ENCODE measurements around the gene SLC6A6.

SLC6A6 gene

DNA sequence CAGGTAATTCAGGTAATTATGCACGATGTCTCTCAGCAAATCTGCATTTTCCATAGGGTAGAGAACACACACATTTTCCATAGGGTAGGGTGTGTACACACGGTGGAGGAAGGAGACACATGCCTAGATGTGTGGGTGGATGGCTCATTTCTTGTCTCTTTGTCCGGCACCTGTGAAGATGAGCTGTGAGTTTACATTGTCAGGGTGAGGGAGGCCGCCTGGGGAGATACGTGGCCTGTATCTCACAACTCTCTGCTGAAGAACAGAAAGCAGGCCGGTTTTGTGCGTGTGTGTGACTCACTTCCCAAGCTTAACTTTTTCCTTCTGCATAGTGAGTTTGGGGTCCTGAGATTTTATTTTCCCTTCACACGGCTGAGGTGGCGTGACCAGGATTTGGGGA lies 60.3 kb downstream of the SLC6A6 start:
- DNase-seq (ENCODE audit: low read depth) = no peak
- H3K4me3 ChIP-seq (ENCODE audit: low read length) = no peak overlapping the region
- TF ChIP-seq, protein P1, sequence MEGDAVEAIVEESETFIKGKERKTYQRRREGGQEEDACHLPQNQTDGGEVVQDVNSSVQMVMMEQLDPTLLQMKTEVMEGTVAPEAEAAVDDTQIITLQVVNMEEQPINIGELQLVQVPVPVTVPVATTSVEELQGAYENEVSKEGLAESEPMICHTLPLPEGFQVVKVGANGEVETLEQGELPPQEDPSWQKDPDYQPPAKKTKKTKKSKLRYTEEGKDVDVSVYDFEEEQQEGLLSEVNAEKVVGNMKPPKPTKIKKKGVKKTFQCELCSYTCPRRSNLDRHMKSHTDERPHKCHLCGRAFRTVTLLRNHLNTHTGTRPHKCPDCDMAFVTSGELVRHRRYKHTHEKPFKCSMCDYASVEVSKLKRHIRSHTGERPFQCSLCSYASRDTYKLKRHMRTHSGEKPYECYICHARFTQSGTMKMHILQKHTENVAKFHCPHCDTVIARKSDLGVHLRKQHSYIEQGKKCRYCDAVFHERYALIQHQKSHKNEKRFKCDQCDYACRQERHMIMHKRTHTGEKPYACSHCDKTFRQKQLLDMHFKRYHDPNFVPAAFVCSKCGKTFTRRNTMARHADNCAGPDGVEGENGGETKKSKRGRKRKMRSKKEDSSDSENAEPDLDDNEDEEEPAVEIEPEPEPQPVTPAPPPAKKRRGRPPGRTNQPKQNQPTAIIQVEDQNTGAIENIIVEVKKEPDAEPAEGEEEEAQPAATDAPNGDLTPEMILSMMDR (conservative IDR thresholded peaks at IDR 0.05; ENCODE audit: low read depth, low read length) = no peak

DNA sequence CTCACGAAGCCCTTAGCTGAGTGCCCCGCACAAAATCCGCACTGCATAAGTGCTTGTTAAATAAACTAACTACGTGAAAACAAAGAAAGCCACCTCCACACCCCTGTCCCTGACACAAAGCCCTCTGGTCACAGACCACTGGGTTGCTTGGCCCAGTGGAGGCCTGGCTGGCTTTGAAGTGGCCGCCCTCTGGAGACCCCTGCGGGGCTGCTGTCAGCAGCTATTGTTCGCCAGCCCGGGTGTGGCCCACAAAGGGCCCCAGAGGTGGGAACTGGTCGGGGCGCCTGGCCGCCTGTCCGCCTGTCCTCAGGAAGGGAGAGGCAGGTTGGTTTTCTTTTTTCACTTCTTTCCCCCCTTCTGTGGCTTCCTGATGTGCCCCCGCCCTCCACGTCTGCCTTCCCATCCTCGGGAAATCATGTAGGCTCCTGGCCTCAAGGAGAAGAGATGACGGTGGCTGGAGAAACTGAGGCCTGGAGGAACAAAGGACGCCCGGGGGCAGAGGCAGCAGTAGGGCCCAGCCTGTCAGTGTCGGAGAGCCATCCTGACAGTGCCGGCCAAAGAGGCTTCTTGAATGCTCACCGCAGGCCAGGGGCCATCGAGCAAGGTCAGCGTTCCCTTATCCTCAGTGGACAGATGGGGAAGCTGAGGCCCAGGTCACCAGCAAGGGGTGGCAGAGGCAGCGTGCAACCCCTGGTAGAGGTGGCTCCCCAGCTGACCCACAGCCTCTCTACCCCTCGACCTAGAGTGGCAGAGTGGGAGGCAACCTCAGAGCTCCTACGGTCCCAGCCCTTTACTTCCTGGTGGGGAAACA lies 61.1 kb downstream of the SLC6A6 start:
- DNase-seq (ENCODE audit: low read depth) = no peak
- TF ChIP-seq, protein P1 (conservative IDR thresholded peaks at IDR 0.05; ENCODE audit: low read depth, low read length) = no peak
- H3K4me3 ChIP-seq (ENCODE audit: low read length) = no peak overlapping the region

DNA sequence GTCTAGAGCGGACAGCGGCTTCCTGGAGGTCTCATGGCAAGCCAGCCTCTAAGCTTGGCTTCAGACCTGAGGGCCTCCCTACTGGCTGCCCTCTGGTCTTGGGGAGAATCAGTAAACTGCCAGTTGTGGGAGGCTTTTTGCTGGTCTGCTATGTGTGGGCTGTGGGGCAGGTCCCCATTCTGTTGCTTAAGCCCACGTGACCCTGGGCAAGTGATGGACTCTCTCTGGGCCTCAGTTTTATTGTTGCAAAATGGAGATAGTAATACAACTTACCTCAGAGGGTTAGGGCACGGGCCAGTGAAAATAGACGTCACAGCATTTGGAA lies 61.7 kb downstream of the SLC6A6 start:
- DNase-seq (ENCODE audit: low read depth) = no peak
- no peak overlapping the region for H3K4me3 ChIP-seq (ENCODE audit: low read length)
- TF ChIP-seq, protein P1 (conservative IDR thresholded peaks at IDR 0.05; ENCODE audit: low read depth, low read length) = no peak

DNA sequence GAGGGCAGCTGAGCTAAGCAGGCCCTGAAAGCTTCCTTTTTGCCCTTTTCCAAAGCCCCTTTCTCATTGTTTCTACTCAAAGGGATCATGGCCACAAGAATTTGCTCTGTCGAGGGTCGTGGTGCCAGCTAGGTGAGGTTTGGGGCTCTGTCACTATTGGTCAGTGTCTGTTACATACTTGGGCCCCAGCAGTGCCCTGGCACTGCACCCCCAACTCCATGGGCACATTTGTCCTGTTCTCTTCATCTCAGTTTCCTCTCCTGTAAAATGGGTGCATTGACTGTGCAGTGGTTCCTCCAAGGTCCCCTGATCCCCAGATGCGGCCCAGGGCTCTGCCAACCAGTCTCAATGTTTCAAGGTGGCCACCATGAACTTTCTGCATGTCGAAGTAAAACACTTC lies 62.1 kb downstream of the SLC6A6 start:
- TF ChIP-seq, protein P1 (conservative IDR thresholded peaks at IDR 0.05; ENCODE audit: low read depth, low read length) = no peak
- H3K4me3 ChIP-seq (ENCODE audit: low read length) = no peak overlapping the region
- DNase-seq (ENCODE audit: low read depth) = no peak

DNA sequence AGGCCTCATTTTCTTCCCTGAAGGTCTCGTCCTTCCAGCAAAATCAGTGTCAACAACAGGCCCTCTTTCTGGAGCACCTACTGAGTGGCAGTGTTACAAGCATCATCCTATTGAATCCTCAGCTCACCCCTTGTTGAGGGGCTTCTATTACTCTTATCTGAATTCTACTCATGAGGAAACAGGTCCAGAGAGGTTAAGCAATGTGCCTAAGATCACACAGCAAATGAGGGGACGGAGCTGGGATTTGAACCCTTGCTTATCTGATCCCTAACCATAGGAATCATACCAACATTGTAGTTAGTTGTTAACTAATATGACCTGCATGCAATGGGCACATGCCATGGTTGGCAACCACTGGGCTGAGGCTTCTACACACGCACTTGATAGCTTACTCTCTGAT lies 63.0 kb downstream of the SLC6A6 start:
- TF ChIP-seq, protein P1 (conservative IDR thresholded peaks at IDR 0.05; ENCODE audit: low read depth, low read length) = no peak
- no peak for DNase-seq (ENCODE audit: low read depth)
- H3K4me3 ChIP-seq (ENCODE audit: low read length) = no peak overlapping the region

DNA sequence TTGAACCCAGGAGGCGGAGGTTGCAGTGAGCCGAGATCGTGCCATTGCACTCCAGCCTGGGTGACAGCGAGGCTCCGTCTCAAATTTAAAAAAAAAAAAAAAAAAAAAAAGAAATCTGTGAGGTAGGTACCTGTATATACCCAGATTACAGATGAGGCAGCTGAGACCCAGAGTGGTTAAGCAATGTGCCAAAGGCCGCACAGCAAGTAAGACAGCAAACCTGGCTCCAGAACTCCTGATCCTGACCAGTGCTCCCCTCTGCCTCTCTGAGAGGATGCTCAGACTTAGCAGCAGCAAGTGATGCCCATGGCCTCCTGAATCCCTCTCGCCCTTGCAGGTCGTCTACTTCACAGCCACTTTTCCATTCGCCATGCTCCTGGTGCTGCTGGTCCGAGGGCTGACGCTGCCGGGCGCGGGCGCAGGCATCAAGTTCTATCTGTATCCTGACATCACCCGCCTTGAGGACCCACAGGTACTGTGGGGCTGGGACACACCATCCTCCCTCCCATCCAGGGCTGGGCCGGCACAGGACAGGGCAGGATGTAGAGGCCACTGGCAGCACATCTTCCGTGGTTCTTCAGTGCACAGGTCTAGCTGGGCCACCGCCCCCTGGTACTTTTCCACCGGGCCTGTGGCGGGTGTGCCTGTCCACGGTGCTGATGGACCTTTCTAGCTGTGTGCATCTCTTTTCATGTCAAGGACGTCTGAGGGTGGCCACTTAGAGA lies 63.9 kb downstream of the SLC6A6 start:
- no peak for DNase-seq (ENCODE audit: low read depth)
- TF ChIP-seq, protein P1 (conservative IDR thresholded peaks at IDR 0.05; ENCODE audit: low read depth, low read length) = no peak
- H3K4me3 ChIP-seq (ENCODE audit: low read length) = no peak overlapping the region

Data from retinal pigment epithelial cell (primary cell).